Cardiac muscle cell (in vitro differentiated cells and primary cell): ENCODE results near the gene HEPN1. TPM values are rescaled to one million over a fixed set of nuclear protein-coding genes. Genes with fewer than 3 reads are reported as not detected.

ENCODE experiments used
- DNase-seq, 2 donors: peaks; one replicate each; pipeline versions ENCODE4 v3.0.0 to v3.0.0-alpha.2; 2010 to 2017; ENCODE audit warnings: low read depth in 1 of 2, low spot score in 1 of 2
- H3K27ac ChIP-seq: fragments of 200-600 bp; sonication (generic); 2 replicates; pipeline ENCODE4 v1.5.1; 2016
- H3K27me3 ChIP-seq: fragments of 200-600 bp; sonication (generic); 2 replicates; pipeline ENCODE4 v1.6.0; 2016; ENCODE audit warnings: control low read depth
- H3K36me3 ChIP-seq: fragments of 200-600 bp; sonication (generic); 2 replicates; pipeline ENCODE4 v1.5.1; 2016; ENCODE audit warnings: control low read depth
- H3K4me1 ChIP-seq: fragments of 200-600 bp; sonication (generic); 2 replicates; pipeline ENCODE4 v1.8.1; 2017; ENCODE audit warnings: low read depth, mild to moderate bottlenecking, mixed run types
- H3K4me3 ChIP-seq: fragments of 200-600 bp; sonication (generic); 2 replicates; pipeline ENCODE4 v1.5.1; 2016; ENCODE audit warnings: mild to moderate bottlenecking
- H3K9me3 ChIP-seq: fragments of 200-600 bp; sonication (generic); 2 replicates; pipeline ENCODE4 v1.5.1; 2017; ENCODE audit warnings: low read depth, mild to moderate bottlenecking, control low read depth
- CTCF ChIP-seq: IDR thresholded peaks from 2 replicates; pipeline ENCODE4 v1.5.1; 2012; ENCODE audit warnings: low read depth, mild to moderate bottlenecking, low read length
- polyA plus RNA-seq: library from polyadenylated mRNA; unstranded; fragments of >200 nt; fragmentation: Nextera tagmentation; extraction: Ambion mirVana; gene quantifications from 2 replicates; pipeline ENCODE4 v1.2.1, GENCODE V29; 2016
- total RNA-seq: library from RNA; depleted of rRNA; stranded (reverse); fragments of >200 nt; gene quantifications from 2 replicates; pipeline ENCODE4 v1.2.3, GENCODE V29; 2016

HEPN1 gene
- total and polyA plus RNA-seq, 2 experiments from 2014 or later = not detected

- no peak overlapping the region for H3K27ac ChIP-seq
- peak overlapping the region; percentile 38 for H3K4me3 ChIP-seq
- no peaks in the 10 kb centered on the region for H3K36me3 ChIP-seq
- no peak for TF ChIP-seq CTCF
- DNase-seq = no peak
- H3K4me1 ChIP-seq = no peaks in the 10 kb centered on the region
- H3K9me3 ChIP-seq = no peaks in the 10 kb centered on the region
- H3K27me3 ChIP-seq = peaks cover 40% of the 10 kb centered on the region
Observed at GRCh38 chr11:124876818-124877630, 42.0 kb upstream of the HEPN1 start.

DNA sequence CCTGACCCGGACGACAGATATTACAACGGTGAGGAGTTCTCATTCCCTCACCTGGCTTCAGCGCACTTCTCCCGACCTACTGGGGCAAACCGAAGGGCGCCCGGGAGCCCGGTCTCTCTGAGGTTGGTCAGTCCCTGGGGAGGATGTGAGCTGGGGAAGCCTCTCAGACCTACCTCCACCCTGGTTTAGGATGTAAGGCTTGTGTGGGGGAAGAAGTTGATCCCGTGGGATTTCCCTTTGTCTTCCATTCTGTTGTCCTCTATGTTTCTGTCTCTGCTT is 41.5 kb upstream of the HEPN1 start:
- Histone ChIP-seq H3K27ac (no peak overlapping the region), H3K27me3 (peaks cover 34% of the 10 kb centered on the region), H3K4me1 (no peaks in the 10 kb centered on the region), H3K4me3 (no peak overlapping the region), H3K36me3 (no peaks in the 10 kb centered on the region), H3K9me3 (no peaks in the 10 kb centered on the region)
- TF ChIP-seq CTCF = no peak
- no peak for DNase-seq

GRCh38 chr11:124877910-124878758 is 40.9 kb upstream of the HEPN1 start:
- H3K4me3 ChIP-seq = no peak overlapping the region
- H3K9me3 ChIP-seq = no peaks in the 10 kb centered on the region
- peaks cover 29% of the 10 kb centered on the region for H3K27me3 ChIP-seq
- no peaks in the 10 kb centered on the region for H3K4me1 ChIP-seq
- H3K27ac ChIP-seq = no peak overlapping the region
- no peak for DNase-seq
- H3K36me3 ChIP-seq = no peaks in the 10 kb centered on the region
- no peak for TF ChIP-seq CTCF

DNA sequence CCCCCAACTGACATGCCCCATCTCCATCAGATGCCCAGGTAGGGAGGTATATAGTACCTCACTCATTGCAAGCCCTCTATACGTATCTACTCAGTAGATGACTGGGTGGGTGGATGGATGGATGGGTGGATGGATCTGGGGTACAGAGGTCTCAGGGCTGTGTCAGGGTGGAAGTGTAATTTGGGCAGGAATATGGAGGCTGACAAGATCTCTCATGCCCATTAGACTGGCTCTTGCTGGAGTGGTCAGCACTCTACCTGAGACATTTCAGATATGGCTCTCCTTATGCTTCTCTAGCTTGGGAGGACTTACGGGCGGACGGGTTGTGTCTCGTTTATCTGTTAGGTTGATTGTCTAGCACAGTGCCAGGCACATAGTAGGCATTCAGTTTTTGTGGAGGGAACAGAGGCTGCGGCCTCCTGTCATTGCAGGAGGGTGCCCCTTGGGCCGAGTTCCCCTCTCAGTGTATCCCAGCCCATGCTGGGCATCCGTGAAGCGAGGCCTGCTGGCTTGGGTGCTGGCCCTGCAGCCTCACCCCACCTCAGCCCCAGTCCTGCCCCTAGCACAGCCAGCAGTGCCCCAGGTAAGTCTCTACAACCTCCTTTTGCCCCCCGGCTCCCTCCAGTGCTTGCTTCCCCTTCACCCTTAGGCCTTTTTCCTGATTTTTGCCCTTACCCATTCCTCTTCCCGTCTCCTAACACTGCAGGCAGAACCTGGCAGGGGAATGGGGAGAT is 40.1 kb upstream of the HEPN1 start:
- no peak overlapping the region for H3K27ac ChIP-seq

More for the DNA sequence above, 40.1 kb upstream of the HEPN1 start:
- Histone ChIP-seq H3K9me3 (no peaks in the 10 kb centered on the region), H3K27me3 (peaks cover 21% of the 10 kb centered on the region), H3K4me3 (no peak overlapping the region), H3K4me1 (no peaks in the 10 kb centered on the region), H3K36me3 (no peaks in the 10 kb centered on the region)
- DNase-seq = no peak
- TF ChIP-seq CTCF = no peak
